Activated naive CD8-positive, alpha-beta T cell treated with anti-CD3 and anti-CD28 coated beads, Interleukin-2, amount 50 U/mL, for 24 hours (primary cell): ENCODE measurements around the gene DNAH8.

Experiments
- ATAC-seq: fragments of 150-1000 bp; cut with Tn5 transposase; one replicate; pipeline ENCODE4 v1.10.0; 2021
- DNase-seq: peaks from one replicate; pipeline ENCODE4 v3.0.0; 2021
- H3K27ac Mint-ChIP-seq: one replicate; pipeline ENCODE4 v1.8.0; 2021; ENCODE audit warnings: mild to moderate bottlenecking, mixed read lengths
- H3K27me3 Mint-ChIP-seq: one replicate; pipeline ENCODE4 v1.8.0; 2021; ENCODE audit warnings: mixed read lengths
- H3K36me3 Mint-ChIP-seq: one replicate; pipeline ENCODE4 v1.8.0; 2021; ENCODE audit warnings: low read depth, mixed read lengths
- H3K4me1 Mint-ChIP-seq: one replicate; pipeline ENCODE4 v1.8.0; 2021; ENCODE audit warnings: mixed read lengths
- H3K4me3 Mint-ChIP-seq: one replicate; pipeline ENCODE4 v1.8.0; 2021; ENCODE audit warnings: mild to moderate bottlenecking, moderate library complexity, mixed read lengths
- H3K9me3 Mint-ChIP-seq: one replicate; pipeline ENCODE4 v1.8.0; 2021; ENCODE audit warnings: mixed read lengths

The DNAH8 gene

GRCh38 chr6:38806833-38807232, 91.7 kb downstream of the DNAH8 start:
- Mint-ChIP-seq H3K27ac (no peak overlapping the region), H3K4me1 (peaks cover 2% of the 10 kb centered on the region), H3K36me3 (no peaks in the 10 kb centered on the region), H3K9me3 (no peaks in the 10 kb centered on the region), H3K27me3 (peaks cover 36% of the 10 kb centered on the region), H3K4me3 (no peak overlapping the region)
- ATAC-seq = no peak
- no peak for DNase-seq

GRCh38 chr6:38808039-38808438, 92.9 kb downstream of the DNAH8 start:
- H3K9me3 Mint-ChIP-seq = no peaks in the 10 kb centered on the region
- H3K27me3 Mint-ChIP-seq = peaks cover 44% of the 10 kb centered on the region
- no peak overlapping the region for H3K4me3 Mint-ChIP-seq
- DNase-seq (no peak), ATAC-seq (no peak)
- H3K36me3 Mint-ChIP-seq = no peaks in the 10 kb centered on the region
- H3K4me1 Mint-ChIP-seq = no peaks in the 10 kb centered on the region
- no peak overlapping the region for H3K27ac Mint-ChIP-seq

DNA sequence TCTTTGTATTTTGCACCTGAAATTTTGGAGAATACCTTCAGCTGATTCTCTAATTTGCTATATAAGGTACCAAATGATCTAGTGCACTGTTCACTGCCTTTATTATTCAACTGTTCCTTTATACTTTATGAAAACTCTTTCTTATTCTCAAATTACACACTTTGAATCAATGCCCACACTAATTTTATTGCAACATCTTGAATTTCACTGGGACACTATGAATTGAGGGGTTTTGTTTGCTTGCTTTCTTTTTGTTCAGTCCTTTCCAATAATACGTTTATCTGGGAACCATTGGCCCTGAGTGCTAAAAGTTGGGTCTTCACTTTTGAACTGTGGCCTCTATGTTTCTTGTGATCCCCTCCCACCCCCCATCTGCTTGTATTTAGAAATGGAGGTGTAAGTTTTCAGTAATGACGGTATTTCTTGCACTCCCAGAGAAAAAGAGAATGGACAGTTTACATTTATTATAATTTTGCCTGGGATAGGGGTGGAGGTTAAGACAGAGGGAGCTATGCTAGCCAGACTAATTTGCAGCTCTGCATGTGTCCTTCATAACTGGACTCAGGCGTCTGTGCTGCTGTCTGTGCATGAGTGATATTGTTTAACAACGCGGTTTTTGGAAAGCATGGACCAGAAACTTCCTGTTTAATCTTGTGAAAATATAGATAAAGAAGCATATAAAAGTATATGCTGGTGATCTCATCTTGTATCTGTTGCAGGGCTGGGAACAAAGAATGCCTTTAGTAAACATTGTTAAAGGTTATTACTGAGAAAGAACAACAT, 98.1 kb downstream of the DNAH8 start:
- H3K27ac Mint-ChIP-seq = no peak overlapping the region
- no peaks in the 10 kb centered on the region for H3K36me3 Mint-ChIP-seq
- peaks cover 34% of the 10 kb centered on the region for H3K27me3 Mint-ChIP-seq

DNA sequence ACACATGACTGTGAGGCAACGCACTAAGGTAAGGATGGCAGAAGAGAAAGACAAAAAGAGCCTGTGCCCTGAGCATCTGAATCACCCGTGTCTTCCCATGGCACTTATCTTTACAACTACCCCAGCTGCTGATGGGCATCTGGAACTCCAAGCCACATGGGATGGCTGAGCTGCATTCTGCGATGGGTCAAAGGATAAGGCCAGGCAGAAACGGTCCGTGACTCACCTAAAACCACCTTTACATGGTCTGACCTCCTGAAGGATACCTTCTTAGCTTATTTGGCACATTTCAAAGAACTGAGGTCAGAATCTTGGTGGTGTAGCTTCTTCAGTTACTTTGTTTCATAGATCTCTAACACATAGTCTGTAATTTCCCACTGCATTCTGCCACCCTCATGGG, 99.7 kb downstream of the DNAH8 start:
- Mint-ChIP-seq H3K27me3 (peaks cover 42% of the 10 kb centered on the region), H3K36me3 (no peaks in the 10 kb centered on the region), H3K4me1 (no peaks in the 10 kb centered on the region), H3K27ac (no peak overlapping the region), H3K4me3 (no peak overlapping the region), H3K9me3 (no peaks in the 10 kb centered on the region)
- ATAC-seq = no peak
- no peak for DNase-seq

More for the DNA sequence above, 98.1 kb downstream of the DNAH8 start:
- ATAC-seq (no peak), DNase-seq (no peak)
- no peaks in the 10 kb centered on the region for H3K9me3 Mint-ChIP-seq
- no peaks in the 10 kb centered on the region for H3K4me1 Mint-ChIP-seq
- H3K4me3 Mint-ChIP-seq = no peak overlapping the region

DNA sequence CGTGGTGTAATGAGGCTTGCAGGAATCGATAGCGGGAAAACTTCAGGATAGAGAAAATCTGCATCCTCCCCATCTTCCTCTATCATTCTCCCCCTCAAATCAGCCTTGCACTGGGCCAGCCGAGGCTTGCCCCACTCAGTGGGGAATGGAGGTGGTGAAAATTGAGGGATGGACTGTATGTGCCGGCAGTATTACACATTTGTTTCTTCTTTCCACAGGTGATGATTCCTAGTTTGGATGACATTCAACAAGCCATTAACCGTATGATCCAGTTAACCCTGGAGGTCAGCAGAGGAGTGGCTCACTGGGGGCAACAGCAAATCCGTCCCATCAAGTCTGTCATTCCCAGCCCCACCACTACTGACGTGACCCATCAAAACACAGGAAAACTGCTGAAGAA, 100.1 kb downstream of the DNAH8 start:
- H3K4me1 Mint-ChIP-seq = no peaks in the 10 kb centered on the region

GRCh38 chr6:38818691-38819090, 103.6 kb downstream of the DNAH8 start:
- no peaks in the 10 kb centered on the region for H3K9me3 Mint-ChIP-seq
- peaks cover 36% of the 10 kb centered on the region for H3K27me3 Mint-ChIP-seq
- DNase-seq (no peak), ATAC-seq (no peak)
- H3K27ac Mint-ChIP-seq = no peak overlapping the region
- H3K4me3 Mint-ChIP-seq = no peak overlapping the region
- H3K4me1 Mint-ChIP-seq = no peaks in the 10 kb centered on the region
- no peaks in the 10 kb centered on the region for H3K36me3 Mint-ChIP-seq

More for the DNA sequence above, 100.1 kb downstream of the DNAH8 start:
- DNase-seq (no peak), ATAC-seq (no peak)
- no peak overlapping the region for H3K4me3 Mint-ChIP-seq
- H3K36me3 Mint-ChIP-seq = no peaks in the 10 kb centered on the region
- H3K27me3 Mint-ChIP-seq = peaks cover 39% of the 10 kb centered on the region
- H3K27ac Mint-ChIP-seq = no peak overlapping the region
- no peaks in the 10 kb centered on the region for H3K9me3 Mint-ChIP-seq

DNA sequence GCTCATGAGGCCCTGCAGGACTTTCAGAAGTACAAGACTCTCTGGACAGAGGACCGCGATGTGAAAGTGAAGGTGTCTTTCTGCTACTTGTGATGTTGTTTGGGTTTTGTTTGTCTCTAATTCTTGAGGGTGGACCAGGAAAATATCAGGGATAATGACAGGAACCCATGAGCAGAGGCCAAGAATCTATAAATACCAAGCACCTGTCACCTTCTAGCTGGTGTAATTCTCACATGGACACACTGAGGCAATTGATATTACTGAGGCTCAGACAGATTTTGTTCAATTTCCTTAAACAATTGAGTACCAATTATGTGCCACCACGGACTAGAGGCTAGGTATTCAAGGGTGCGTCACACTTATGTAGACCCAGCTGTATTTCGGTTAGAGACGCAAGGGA, 107.9 kb downstream of the DNAH8 start:
- no peak for ATAC-seq
- H3K36me3 Mint-ChIP-seq = no peaks in the 10 kb centered on the region
- H3K4me1 Mint-ChIP-seq = no peaks in the 10 kb centered on the region
- no peak for DNase-seq
- peaks cover 30% of the 10 kb centered on the region for H3K27me3 Mint-ChIP-seq
- H3K27ac Mint-ChIP-seq = no peak overlapping the region
- no peak overlapping the region for H3K4me3 Mint-ChIP-seq
- H3K9me3 Mint-ChIP-seq = no peaks in the 10 kb centered on the region

- H3K27ac Mint-ChIP-seq = no peak overlapping the region
- no peak for ATAC-seq
- H3K9me3 Mint-ChIP-seq = peaks cover 8% of the 10 kb centered on the region
- no peaks in the 10 kb centered on the region for H3K36me3 Mint-ChIP-seq
- no peak overlapping the region for H3K4me3 Mint-ChIP-seq
- DNase-seq = no peak
- H3K4me1 Mint-ChIP-seq = no peaks in the 10 kb centered on the region
- H3K27me3 Mint-ChIP-seq = peaks cover 27% of the 10 kb centered on the region
Measured at GRCh38 chr6:38824243-38824894, 109.3 kb downstream of the DNAH8 start.

GRCh38 chr6:38827024-38827423, 111.9 kb downstream of the DNAH8 start:
- Mint-ChIP-seq H3K27me3 (peaks cover 23% of the 10 kb centered on the region), H3K36me3 (no peaks in the 10 kb centered on the region), H3K4me3 (no peak overlapping the region), H3K27ac (no peak overlapping the region), H3K4me1 (no peaks in the 10 kb centered on the region), H3K9me3 (peaks cover 14% of the 10 kb centered on the region)
- no peak for ATAC-seq
- DNase-seq = no peak

GRCh38 chr6:38831865-38832264, 116.8 kb downstream of the DNAH8 start:
- Mint-ChIP-seq H3K4me3 (no peak overlapping the region), H3K36me3 (no peaks in the 10 kb centered on the region), H3K27ac (no peak overlapping the region), H3K9me3 (peaks cover 14% of the 10 kb centered on the region), H3K27me3 (peaks cover 12% of the 10 kb centered on the region), H3K4me1 (no peaks in the 10 kb centered on the region)
- ATAC-seq (no peak), DNase-seq (no peak)

GRCh38 chr6:38833320-38833719, 118.2 kb downstream of the DNAH8 start:
- H3K4me1 Mint-ChIP-seq = no peaks in the 10 kb centered on the region
- peaks cover 10% of the 10 kb centered on the region for H3K27me3 Mint-ChIP-seq

DNA sequence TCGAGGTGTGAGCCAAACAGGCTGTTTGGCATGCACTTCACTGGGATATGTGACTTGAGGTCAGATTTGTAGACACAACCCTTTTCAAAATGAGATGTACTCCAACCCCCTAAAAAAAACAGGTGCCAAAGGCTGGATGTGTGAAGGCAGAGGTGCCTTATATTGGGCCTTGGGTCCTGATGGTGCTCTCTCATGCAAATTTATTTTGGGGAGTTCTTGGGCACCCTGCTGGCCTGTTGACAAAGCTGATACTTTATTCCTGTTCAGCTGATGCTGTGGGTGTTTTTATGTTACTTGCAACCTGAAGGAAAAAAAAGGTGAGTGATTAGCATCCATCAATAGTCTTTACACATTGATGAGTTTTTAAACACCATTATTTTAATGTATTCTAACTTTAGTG, 121.5 kb downstream of the DNAH8 start:
- Mint-ChIP-seq H3K27me3 (peaks cover 2% of the 10 kb centered on the region), H3K36me3 (no peaks in the 10 kb centered on the region), H3K27ac (no peak overlapping the region), H3K4me1 (no peaks in the 10 kb centered on the region), H3K4me3 (no peak overlapping the region), H3K9me3 (no peaks in the 10 kb centered on the region)
- DNase-seq = no peak
- no peak for ATAC-seq

More at GRCh38 chr6:38833320-38833719, 118.2 kb downstream of the DNAH8 start:
- ATAC-seq (no peak), DNase-seq (no peak)
- no peaks in the 10 kb centered on the region for H3K36me3 Mint-ChIP-seq
- H3K4me3 Mint-ChIP-seq = no peak overlapping the region
- H3K27ac Mint-ChIP-seq = no peak overlapping the region
- H3K9me3 Mint-ChIP-seq = peaks cover 14% of the 10 kb centered on the region

GRCh38 chr6:38837101-38837500, 122.0 kb downstream of the DNAH8 start:
- Mint-ChIP-seq H3K9me3 (no peaks in the 10 kb centered on the region), H3K27me3 (peaks cover 5% of the 10 kb centered on the region), H3K4me3 (no peak overlapping the region), H3K4me1 (no peaks in the 10 kb centered on the region), H3K27ac (no peak overlapping the region), H3K36me3 (no peaks in the 10 kb centered on the region)
- no peak for DNase-seq
- ATAC-seq = no peak

GRCh38 chr6:38843798-38844197, 128.7 kb downstream of the DNAH8 start:
- Mint-ChIP-seq H3K36me3 (no peaks in the 10 kb centered on the region), H3K9me3 (no peaks in the 10 kb centered on the region), H3K27ac (no peak overlapping the region), H3K4me1 (peaks cover 8% of the 10 kb centered on the region), H3K27me3 (peaks cover 9% of the 10 kb centered on the region), H3K4me3 (no peak overlapping the region)
- no peak for ATAC-seq
- DNase-seq = no peak

- H3K27ac Mint-ChIP-seq = no peak overlapping the region
- peaks cover 8% of the 10 kb centered on the region for H3K4me1 Mint-ChIP-seq
- no peaks in the 10 kb centered on the region for H3K9me3 Mint-ChIP-seq
- no peak for DNase-seq
- H3K36me3 Mint-ChIP-seq = no peaks in the 10 kb centered on the region
- ATAC-seq = no peak
- H3K4me3 Mint-ChIP-seq = no peak overlapping the region
- H3K27me3 Mint-ChIP-seq = peaks cover 18% of the 10 kb centered on the region
Measured at GRCh38 chr6:38845931-38846330, 130.8 kb downstream of the DNAH8 start.
